CD14-positive monocyte (primary cell): ENCODE measurements around the gene CCDC69. TPM values are rescaled to one million over a fixed set of nuclear protein-coding genes. Genes with fewer than 3 reads are reported as not detected.

ENCODE experiments used
- DNase-seq, 3 donors: peaks; one replicate each; pipeline ENCODE4 v3.0.0-alpha.2; 2011 to 2022
- H2AFZ ChIP-seq: 2 replicates; pipeline ENCODE4 v1.6.0; 2012; ENCODE audit warnings: mild to moderate bottlenecking, low read depth, low read length, inconsistent platforms; ENCODE audit not compliant: insufficient read depth, poor library complexity, severe bottlenecking
- H3K27ac ChIP-seq, 2 donors: 1 replicate in 1 of 2; 2 replicates in 1 of 2; pipeline ENCODE4 v1.5.1; 2012 to 2013; ENCODE audit warnings: low read length in 2 of 2, control low read depth in 1 of 2, inconsistent platforms in 1 of 2, low read depth in 1 of 2, mild to moderate bottlenecking in 1 of 2
- H3K27me3 ChIP-seq, 2 donors: one replicate each; pipeline versions ENCODE4 v1.6.0 to v1.6.1; 2011 to 2013; ENCODE audit warnings: low read length in 2 of 2; ENCODE audit not compliant: control insufficient read depth in 2 of 2, insufficient read depth in 2 of 2
- H3K36me3 ChIP-seq, 2 donors: replicated peaks in 1 of 2; 1 replicate in 1 of 2; 2 replicates in 1 of 2; pipeline versions ENCODE4 v1.5.1 to v1.6.1; 2012 to 2013; ENCODE audit warnings: low read length in 2 of 2, control low read depth in 1 of 2, inconsistent platforms in 1 of 2, mild to moderate bottlenecking in 1 of 2; ENCODE audit not compliant: insufficient read depth in 2 of 2, control insufficient read depth in 1 of 2
- H3K4me1 ChIP-seq, 2 donors: 1 replicate in 1 of 2; 2 replicates in 1 of 2; pipeline versions ENCODE4 v1.5.1 to v1.6.1; 2012 to 2013; ENCODE audit warnings: low read length in 2 of 2, control low read depth in 1 of 2, inconsistent platforms in 1 of 2, mild to moderate bottlenecking in 1 of 2, moderate library complexity in 1 of 2; ENCODE audit not compliant: insufficient read depth in 2 of 2, control insufficient read depth in 1 of 2
- H3K4me2 ChIP-seq: replicated peaks from 2 replicates; pipeline ENCODE3; 2012; ENCODE audit warnings: low read length, moderate library complexity, mild to moderate bottlenecking; ENCODE audit not compliant: poor library complexity, severe bottlenecking; ENCODE audit errors: extremely low read depth
- H3K4me3 ChIP-seq, 3 experiments: fragments of 200-600 bp in 1 of 3; sonication (generic) in 1 of 3; replicated peaks in 1 of 3; 1 replicate in 2 of 3; 2 replicates in 1 of 3; pipeline ENCODE4 v1.5.1; 2011 to 2013; ENCODE audit warnings: low read length in 3 of 3, mild to moderate bottlenecking in 3 of 3, control low read depth in 2 of 3, low read depth in 2 of 3, inconsistent platforms in 1 of 3, moderate library complexity in 1 of 3
- H3K79me2 ChIP-seq: 2 replicates; pipeline ENCODE4 v1.6.0; 2012; ENCODE audit warnings: mild to moderate bottlenecking, control low read depth, inconsistent platforms, low read length, moderate library complexity; ENCODE audit not compliant: insufficient read depth
- H3K9ac ChIP-seq: 2 replicates; pipeline ENCODE4 v1.6.0; 2017; ENCODE audit warnings: low read length, mild to moderate bottlenecking; ENCODE audit not compliant: insufficient read depth, poor library complexity, severe bottlenecking
- H3K9me3 ChIP-seq, 2 donors: replicated peaks in 1 of 2; 1 replicate in 1 of 2; 2 replicates in 1 of 2; pipeline versions ENCODE4 v1.5.1 to v1.6.1; 2012 to 2013; ENCODE audit warnings: low read length in 2 of 2, control low read depth in 1 of 2; ENCODE audit not compliant: control insufficient read depth in 1 of 2, insufficient read depth in 1 of 2
- H4K20me1 ChIP-seq: 2 replicates; pipeline ENCODE4 v1.6.0; 2012; ENCODE audit warnings: mild to moderate bottlenecking, low read length, control low read depth, moderate library complexity; ENCODE audit not compliant: insufficient read depth
- H3K27ac Mint-ChIP-seq, 7 donors: one replicate each; pipeline ENCODE4 v1.8.0; 2020; ENCODE audit warnings: mild to moderate bottlenecking in 7 of 7, mixed read lengths in 7 of 7, moderate library complexity in 6 of 7, inconsistent platforms in 2 of 7
- H3K27me3 Mint-ChIP-seq, 3 donors: one replicate each; pipeline ENCODE4 v1.8.0; 2021 to 2022; ENCODE audit warnings: low read depth in 3 of 3, mild to moderate bottlenecking in 3 of 3, mixed read lengths in 3 of 3, moderate library complexity in 3 of 3, inconsistent platforms in 1 of 3
- H3K36me3 Mint-ChIP-seq, 2 donors: one replicate each; pipeline ENCODE4 v1.8.0; 2020; ENCODE audit warnings: mixed read lengths in 2 of 2, inconsistent platforms in 1 of 2, mild to moderate bottlenecking in 1 of 2
- H3K4me1 Mint-ChIP-seq: one replicate; pipeline ENCODE4 v1.8.0; 2020; ENCODE audit warnings: mild to moderate bottlenecking, mixed read lengths
- H3K4me3 Mint-ChIP-seq, 2 donors: one replicate each; pipeline ENCODE4 v1.8.0; 2020; ENCODE audit warnings: mild to moderate bottlenecking in 2 of 2, mixed read lengths in 2 of 2, moderate library complexity in 1 of 2
- H3K9me3 Mint-ChIP-seq, 7 donors: one replicate each; pipeline ENCODE4 v1.8.0; 2020 to 2022; ENCODE audit warnings: mixed read lengths in 7 of 7, mild to moderate bottlenecking in 6 of 7, moderate library complexity in 6 of 7, inconsistent platforms in 2 of 7
- CTCF ChIP-seq: fragments of 200-600 bp; IDR thresholded peaks from one replicate; pipeline ENCODE4 v1.8.0; 2022; ENCODE audit warnings: antibody characterized with exemption, mild to moderate bottlenecking
- WGBS: methylation state at CpG from one replicate; pipeline ENCODE4 v1.1.5; 2013; ENCODE audit warnings: missing lambda C conversion rate; ENCODE audit not compliant: insufficient coverage; 5-methylcytosine and 5-hydroxymethylcytosine counted together
- intact Hi-C, 2 donors: fragments of 100-400 bp; cut with micrococcal nuclease; formaldehyde crosslinking; loops; one replicate each; pipeline versions ENCODE4 v1.15.0 to v1.15.1; 2023
- polyA plus RNA-seq, 3 donors: library from polyadenylated mRNA; depleted of rRNA in 1 of 3; unstranded in 2 of 3; stranded (reverse) in 1 of 3; fragments of 300-500 nt in 2 of 3; fragments of >200 nt in 1 of 3; fragmentation: Illumina TruSeq in 2 of 3; gene quantifications; 1 replicate in 2 of 3; 2 replicates in 1 of 3; pipeline ENCODE4 v1.2.3, GENCODE V29; 2012 to 2021

The CCDC69 gene
- polyA plus RNA-seq, 3 donors, result 68.4 to 176 (median 84.1) TPM

GRCh38 chr5:151139015-151139414 lies 84.9 kb downstream of the CCDC69 start:
- Mint-ChIP-seq H3K4me3 (no peak overlapping the region), H3K36me3 (peaks cover 71 to 95% of the 10 kb centered on the region in 2 donors), H3K27me3 (no peaks in the 10 kb centered on the region), H3K9me3 (peaks cover 0 to 6% (median 0%) of the 10 kb centered on the region in 7 donors), H3K4me1 (peaks cover 78% of the 10 kb centered on the region), H3K27ac (peak overlapping the region in 3 of 7 donors; percentile 16 to 55 (median 17))
- no peak overlapping the region for H3K27ac ChIP-seq
- peaks cover 49% of the 10 kb centered on the region for H4K20me1 ChIP-seq
- H3K4me2 ChIP-seq, result no peak overlapping the region
- H3K27me3 ChIP-seq, result no peaks in the 10 kb centered on the region
- peaks cover 87 to 96% of the 10 kb centered on the region in 2 donors for H3K36me3 ChIP-seq
- no peak overlapping the region for H3K4me3 ChIP-seq
- TF ChIP-seq CTCF, result no peak
- peaks cover 71% of the 10 kb centered on the region for H3K79me2 ChIP-seq
- intact Hi-C loops, result no loop called here
- no peaks in the 10 kb centered on the region for H3K9me3 ChIP-seq
- H2AFZ ChIP-seq, result no peak overlapping the region
- WGBS, result 95% methylated on average over 7 of the region's 8 CpGs
- H3K9ac ChIP-seq, result no peak overlapping the region
- DNase-seq, result no peak
- H3K4me1 ChIP-seq, result peaks cover 22 to 29% of the 10 kb centered on the region in 2 donors

- no peak overlapping the region for H3K4me3 Mint-ChIP-seq
- peaks cover 79% of the 10 kb centered on the region for H3K4me1 Mint-ChIP-seq
- Histone ChIP-seq H3K4me2 (no peak overlapping the region), H3K27me3 (no peaks in the 10 kb centered on the region), H3K36me3 (peaks cover 83 to 96% of the 10 kb centered on the region in 2 donors), H3K4me3 (no peak overlapping the region), H3K79me2 (peaks cover 62% of the 10 kb centered on the region), H3K9ac (no peak overlapping the region), H2AFZ (no peak overlapping the region), H3K9me3 (no peaks in the 10 kb centered on the region), H3K27ac (no peak overlapping the region), H4K20me1 (peaks cover 40% of the 10 kb centered on the region), H3K4me1 (peaks cover 31 to 38% of the 10 kb centered on the region in 2 donors)
- H3K36me3 Mint-ChIP-seq, result peaks cover 68 to 95% of the 10 kb centered on the region in 2 donors
- peaks cover 0 to 6% (median 0%) of the 10 kb centered on the region in 7 donors for H3K9me3 Mint-ChIP-seq
- intact Hi-C loops, result no loop called here
- no peak for DNase-seq
- no peaks in the 10 kb centered on the region for H3K27me3 Mint-ChIP-seq
- TF ChIP-seq CTCF, result no peak
- H3K27ac Mint-ChIP-seq, result peak overlapping the region in 2 of 7 donors; percentile 55 to 66
- WGBS, result 100% methylated on average over 1 of the region's 1 CpG
These were observed 85.8 kb downstream of the CCDC69 start for GRCh38 chr5:151138114-151138513.
